Measurements from ENCODE around the gene CAPN12. TPM values are rescaled to one million over a fixed set of nuclear protein-coding genes. Genes with fewer than 3 reads are reported as not detected.

Gene CAPN12
- total RNA-seq, 1 donor = 0.86 TPM

- no peak overlapping the region for H3K4me3 ChIP-seq (ENCODE audit: low read depth, low read length)
- DNase-seq (ENCODE audit: low read depth) = no peak
Measured at GRCh38 chr19:38697197-38697596, 47.1 kb downstream of the CAPN12 start.

DNA sequence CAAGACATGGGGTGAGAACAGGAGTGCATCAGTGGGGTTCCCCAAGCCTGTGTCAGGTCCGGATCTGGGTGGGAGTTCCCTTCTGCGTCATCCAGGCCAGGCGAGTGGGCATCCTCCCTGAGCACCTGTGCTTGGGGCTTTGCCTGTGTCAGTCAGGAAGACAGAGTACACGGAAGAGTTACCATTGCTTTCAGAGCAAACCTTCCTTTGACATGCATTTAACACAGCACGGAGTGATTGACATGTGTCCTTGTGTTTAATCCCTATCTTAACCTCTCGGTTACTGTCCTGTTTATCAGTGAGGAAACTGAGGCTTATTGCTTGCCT, 47.6 kb downstream of the CAPN12 start:
- no peak for DNase-seq (ENCODE audit: low read depth)
- H3K4me3 ChIP-seq (ENCODE audit: low read depth, low read length) = no peak overlapping the region
- TF ChIP-seq, protein P1, sequence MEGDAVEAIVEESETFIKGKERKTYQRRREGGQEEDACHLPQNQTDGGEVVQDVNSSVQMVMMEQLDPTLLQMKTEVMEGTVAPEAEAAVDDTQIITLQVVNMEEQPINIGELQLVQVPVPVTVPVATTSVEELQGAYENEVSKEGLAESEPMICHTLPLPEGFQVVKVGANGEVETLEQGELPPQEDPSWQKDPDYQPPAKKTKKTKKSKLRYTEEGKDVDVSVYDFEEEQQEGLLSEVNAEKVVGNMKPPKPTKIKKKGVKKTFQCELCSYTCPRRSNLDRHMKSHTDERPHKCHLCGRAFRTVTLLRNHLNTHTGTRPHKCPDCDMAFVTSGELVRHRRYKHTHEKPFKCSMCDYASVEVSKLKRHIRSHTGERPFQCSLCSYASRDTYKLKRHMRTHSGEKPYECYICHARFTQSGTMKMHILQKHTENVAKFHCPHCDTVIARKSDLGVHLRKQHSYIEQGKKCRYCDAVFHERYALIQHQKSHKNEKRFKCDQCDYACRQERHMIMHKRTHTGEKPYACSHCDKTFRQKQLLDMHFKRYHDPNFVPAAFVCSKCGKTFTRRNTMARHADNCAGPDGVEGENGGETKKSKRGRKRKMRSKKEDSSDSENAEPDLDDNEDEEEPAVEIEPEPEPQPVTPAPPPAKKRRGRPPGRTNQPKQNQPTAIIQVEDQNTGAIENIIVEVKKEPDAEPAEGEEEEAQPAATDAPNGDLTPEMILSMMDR (IDR thresholded peaks at IDR 0.05; ENCODE audit: insufficient read depth, low read depth, low read length) = no peak

More at GRCh38 chr19:38697197-38697596, 47.1 kb downstream of the CAPN12 start:
- TF ChIP-seq, protein P1 (IDR thresholded peaks at IDR 0.05; ENCODE audit: insufficient read depth, low read depth, low read length) = no peak

GRCh38 chr19:38695832-38696728, 48.2 kb downstream of the CAPN12 start:
- no peak for DNase-seq (ENCODE audit: low read depth)
- TF ChIP-seq, protein P1 (IDR thresholded peaks at IDR 0.05; ENCODE audit: insufficient read depth, low read depth, low read length) = no peak
- H3K4me3 ChIP-seq (ENCODE audit: low read depth, low read length) = no peak overlapping the region

DNA sequence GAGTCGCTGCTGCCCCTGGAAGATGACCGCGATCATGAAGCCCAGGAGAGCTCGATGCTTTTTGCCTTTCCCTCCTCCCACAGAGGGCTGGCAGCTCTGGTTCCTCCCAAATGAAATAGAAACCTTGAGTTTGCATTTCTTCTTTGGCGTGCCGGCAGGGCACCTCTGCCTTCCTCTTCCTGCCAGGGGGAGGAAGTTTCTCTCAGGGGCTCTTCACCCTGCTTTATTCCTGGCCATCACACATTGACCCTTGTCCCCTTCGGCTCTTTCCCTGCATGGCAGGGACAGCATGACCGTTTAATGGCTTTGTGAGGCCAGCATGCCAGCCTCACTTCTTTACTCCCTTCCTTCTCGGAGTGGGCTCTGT, 49.0 kb downstream of the CAPN12 start:
- TF ChIP-seq, protein P1 (IDR thresholded peaks at IDR 0.05; ENCODE audit: insufficient read depth, low read depth, low read length) = no peak
- DNase-seq (ENCODE audit: low read depth) = no peak
- no peak overlapping the region for H3K4me3 ChIP-seq (ENCODE audit: low read depth, low read length)

- TF ChIP-seq, protein P1 (IDR thresholded peaks at IDR 0.05; ENCODE audit: insufficient read depth, low read depth, low read length) = no peak
- DNase-seq (ENCODE audit: low read depth) = peak; percentile 76
- no peak overlapping the region for H3K4me3 ChIP-seq (ENCODE audit: low read depth, low read length)
Measured at GRCh38 chr19:38693380-38694223, 50.7 kb downstream of the CAPN12 start.

GRCh38 chr19:38692458-38693379, 51.6 kb downstream of the CAPN12 start:
- no peak overlapping the region for H3K4me3 ChIP-seq (ENCODE audit: low read depth, low read length)
- DNase-seq (ENCODE audit: low read depth) = no peak
- TF ChIP-seq, protein P1 (IDR thresholded peaks at IDR 0.05; ENCODE audit: insufficient read depth, low read depth, low read length) = no peak
